Urinary bladder (tissue), 4 donors: ENCODE data around the gene RNF223. TPM values are rescaled to one million over a fixed set of nuclear protein-coding genes. Genes with fewer than 3 reads are reported as not detected.
"Not testable (repeated sequence)": the region's sequence is repeated elsewhere in the genome, so short reads cannot be mapped to it uniquely, and the experiment has no call there.

ENCODE experiments used
- DNase-seq: peaks from one replicate; pipeline ENCODE4 v3.0.0-alpha.2; 2015; ENCODE audit errors: extremely low spot score
- H3K27ac ChIP-seq: one replicate; pipeline ENCODE4 v1.5.1; 2013; ENCODE audit warnings: low read depth, mild to moderate bottlenecking, moderate library complexity
- H3K36me3 ChIP-seq: one replicate; pipeline ENCODE4 v1.6.1; 2013; ENCODE audit warnings: mild to moderate bottlenecking, moderate library complexity; ENCODE audit not compliant: insufficient read depth
- H3K4me1 ChIP-seq: one replicate; pipeline ENCODE4 v1.6.1; 2013; ENCODE audit warnings: mild to moderate bottlenecking, moderate library complexity; ENCODE audit not compliant: insufficient read depth
- H3K4me3 ChIP-seq: one replicate; pipeline ENCODE4 v1.5.1; 2013; ENCODE audit warnings: low read depth, low read length
- WGBS: extraction: QIAGEN DNeasy Blood & Tissue Kit; methylation state at CpG from one replicate; pipeline ENCODE4 v1.1.7; 2013; 5-methylcytosine and 5-hydroxymethylcytosine counted together
- polyA plus RNA-seq: library from polyadenylated mRNA; stranded (reverse); fragments of 200-250 nt; gene quantifications from one replicate; pipeline ENCODE4 v1.2.3, GENCODE V29; 2013
- total RNA-seq: library from RNA; depleted of rRNA; stranded (reverse); fragments of >200 nt; gene quantifications from one replicate; pipeline ENCODE4 v1.2.3, GENCODE V29; 2014
- donor health status: healthy with polysubstance abuse.
- donor health status: healthy.

Gene RNF223
- total and polyA plus RNA-seq, 2 donors: 0.73 to 2.7 TPM

GRCh38 chr1:1039145-1039910 lies 34.8 kb downstream of the RNF223 start:
- H3K27ac ChIP-seq: no peak overlapping the region
- 48% methylated on average over 17 of the region's 17 CpGs for WGBS
- H3K36me3 ChIP-seq: peaks cover 2% of the 10 kb centered on the region
- H3K4me3 ChIP-seq: no peak overlapping the region
- DNase-seq: no peak
- H3K4me1 ChIP-seq: no peaks in the 10 kb centered on the region

- no peak for DNase-seq
- H3K4me3 ChIP-seq: no peak overlapping the region
Observed at GRCh38 chr1:1038694-1039093, 35.4 kb downstream of the RNF223 start.

GRCh38 chr1:1037366-1038327 lies 36.5 kb downstream of the RNF223 start:
- H3K36me3 ChIP-seq: no peaks in the 10 kb centered on the region
- WGBS: 87% methylated on average over 30 of the region's 30 CpGs

More at GRCh38 chr1:1038694-1039093, 35.4 kb downstream of the RNF223 start:
- H3K27ac ChIP-seq: no peak overlapping the region
- WGBS: 92% methylated on average over 6 of the region's 6 CpGs
- peaks cover 2% of the 10 kb centered on the region for H3K4me1 ChIP-seq
- H3K36me3 ChIP-seq: no peaks in the 10 kb centered on the region

GRCh38 chr1:1035291-1035943 lies 38.7 kb downstream of the RNF223 start:
- WGBS: 92% methylated on average over 19 of the region's 19 CpGs
- H3K4me1 ChIP-seq: peaks cover 2% of the 10 kb centered on the region
- H3K4me3 ChIP-seq: no peak overlapping the region
- no peaks in the 10 kb centered on the region for H3K36me3 ChIP-seq
- no peak overlapping the region for H3K27ac ChIP-seq
- DNase-seq: no peak

More at GRCh38 chr1:1037366-1038327, 36.5 kb downstream of the RNF223 start:
- no peak overlapping the region for H3K27ac ChIP-seq
- no peak overlapping the region for H3K4me3 ChIP-seq
- no peak for DNase-seq
- peaks cover 2% of the 10 kb centered on the region for H3K4me1 ChIP-seq

- Histone ChIP-seq H3K4me1 (peaks cover 2% of the 10 kb centered on the region), H3K36me3 (no peaks in the 10 kb centered on the region), H3K27ac (no peak overlapping the region), H3K4me3 (no peak overlapping the region)
- no peak for DNase-seq
- 64% methylated on average over 30 of the region's 30 CpGs for WGBS
Observed at GRCh38 chr1:1034439-1034781, 39.7 kb downstream of the RNF223 start.

- no peak overlapping the region for H3K27ac ChIP-seq
- peaks cover 2% of the 10 kb centered on the region for H3K4me1 ChIP-seq
- H3K4me3 ChIP-seq: peak overlapping the region; percentile 44
- DNase-seq: no peak
- WGBS: 14% methylated on average over 71 of the region's 71 CpGs
- no peaks in the 10 kb centered on the region for H3K36me3 ChIP-seq
Observed at GRCh38 chr1:1033731-1034438, 40.2 kb downstream of the RNF223 start.

- WGBS: 3% methylated on average over 72 of the region's 73 CpGs
- Histone ChIP-seq H3K4me1 (peaks cover 2% of the 10 kb centered on the region), H3K27ac (no peak overlapping the region), H3K4me3 (peak overlapping the region; percentile 44), H3K36me3 (no peaks in the 10 kb centered on the region)
- peak; percentile 74 for DNase-seq
Observed at GRCh38 chr1:1033009-1033587, 41.0 kb downstream of the RNF223 start.

GRCh38 chr1:1032424-1032823 lies 41.7 kb downstream of the RNF223 start:
- Histone ChIP-seq H3K27ac (no peak overlapping the region), H3K36me3 (no peaks in the 10 kb centered on the region), H3K4me1 (peaks cover 2% of the 10 kb centered on the region), H3K4me3 (no peak overlapping the region)
- no peak for DNase-seq
- 46% methylated on average over 16 of the region's 16 CpGs for WGBS

- Histone ChIP-seq H3K4me1 (peaks cover 2% of the 10 kb centered on the region), H3K27ac (no peak overlapping the region), H3K4me3 (no peak overlapping the region), H3K36me3 (no peaks in the 10 kb centered on the region)
- no peak for DNase-seq
- WGBS: 88% methylated on average over 11 of the region's 11 CpGs
Observed at GRCh38 chr1:1031659-1032235, 42.4 kb downstream of the RNF223 start.

- not testable (repeated sequence) for H3K4me1 ChIP-seq, H3K27ac ChIP-seq, H3K4me3 ChIP-seq, DNase-seq, H3K36me3 ChIP-seq
- WGBS: 85% methylated on average over 7 of the region's 7 CpGs
Observed at GRCh38 chr1:1030867-1031658, 43.0 kb downstream of the RNF223 start.

- WGBS: 87% methylated on average over 17 of the region's 17 CpGs
- DNase-seq: no peak
- H3K36me3 ChIP-seq: no peaks in the 10 kb centered on the region
- no peaks in the 10 kb centered on the region for H3K4me1 ChIP-seq
- no peak overlapping the region for H3K27ac ChIP-seq
- no peak overlapping the region for H3K4me3 ChIP-seq
Observed at GRCh38 chr1:1027791-1028190, 46.3 kb downstream of the RNF223 start.
